MCF 10A (cell line): Measurements from ENCODE around the gene MAP7. TPM values are rescaled to one million over a fixed set of nuclear protein-coding genes. Genes with fewer than 3 reads are reported as not detected.

Experiments used
- BruUV-seq: library from RNA; stranded (reverse); fragments of 400-500 nt; replicated peaks from 2 replicates; lab custom pipeline; 2021; lab: Mats Ljungman, UMichigan
- CTCF ChIA-PET: fragments of 300-600 bp; sonication (Branson Sonifier 250); formaldehyde crosslinking; extraction: SDS; loops from one replicate; lab custom pipeline; 2021; ENCODE audit warnings: antibody characterized with exemption, inconsistent platforms; lab: Yijun Ruan, JAX
- POLR2A ChIA-PET: fragments of 300-600, 350-650 bp; sonication (Branson Sonifier 250); formaldehyde crosslinking; extraction: SDS; loops from one replicate; lab custom pipeline; 2020; ENCODE audit warnings: antibody characterized with exemption, inconsistent platforms; lab: Yijun Ruan, JAX
- DNase-seq: peaks from one replicate; pipeline ENCODE4 v3.0.0-alpha.2; 2018; ENCODE audit not compliant: unreplicated experiment
- H3K27ac Mint-ChIP-seq: one replicate; pipeline ENCODE4 v1.8.0; 2022; ENCODE audit warnings: mild to moderate bottlenecking, low read depth, mixed read lengths; ENCODE audit not compliant: unreplicated experiment
- H3K27me3 Mint-ChIP-seq: one replicate; pipeline ENCODE4 v1.8.0; 2022; ENCODE audit warnings: mixed read lengths; ENCODE audit not compliant: insufficient read depth, unreplicated experiment
- H3K36me3 Mint-ChIP-seq: one replicate; pipeline ENCODE4 v1.8.0; 2022; ENCODE audit warnings: mild to moderate bottlenecking, moderate library complexity, mixed read lengths; ENCODE audit not compliant: insufficient read depth, unreplicated experiment
- H3K4me1 Mint-ChIP-seq: one replicate; pipeline ENCODE4 v1.8.0; 2022; ENCODE audit warnings: mixed read lengths; ENCODE audit not compliant: insufficient read depth, unreplicated experiment
- H3K4me3 Mint-ChIP-seq: one replicate; pipeline ENCODE4 v1.8.0; 2022; ENCODE audit warnings: mild to moderate bottlenecking, moderate library complexity, mixed read lengths; ENCODE audit not compliant: unreplicated experiment
- H3K9me3 Mint-ChIP-seq: one replicate; pipeline ENCODE4 v1.8.0; 2022; ENCODE audit warnings: mixed read lengths; ENCODE audit not compliant: unreplicated experiment
- intact Hi-C: fragments of 100-400 bp; cut with micrococcal nuclease; formaldehyde crosslinking; loops from 2 replicates; pipeline ENCODE4 v1.14.1; 2022
- total RNA-seq: library from RNA; stranded (reverse); gene quantifications from 2 replicates; pipeline ENCODE4 v1.2.3, GENCODE V29; 2022
- TF ChIP-seq, protein P1 (sequence below): fragments of 200-600 bp; IDR thresholded peaks from one replicate; pipeline ENCODE4 v1.8.0; 2022; ENCODE audit warnings: antibody characterized with exemption, mild to moderate bottlenecking; ENCODE audit not compliant: unreplicated experiment

The MAP7 gene
- total RNA-seq, 1 experiment from 2014 or later: 17.2 TPM

DNA sequence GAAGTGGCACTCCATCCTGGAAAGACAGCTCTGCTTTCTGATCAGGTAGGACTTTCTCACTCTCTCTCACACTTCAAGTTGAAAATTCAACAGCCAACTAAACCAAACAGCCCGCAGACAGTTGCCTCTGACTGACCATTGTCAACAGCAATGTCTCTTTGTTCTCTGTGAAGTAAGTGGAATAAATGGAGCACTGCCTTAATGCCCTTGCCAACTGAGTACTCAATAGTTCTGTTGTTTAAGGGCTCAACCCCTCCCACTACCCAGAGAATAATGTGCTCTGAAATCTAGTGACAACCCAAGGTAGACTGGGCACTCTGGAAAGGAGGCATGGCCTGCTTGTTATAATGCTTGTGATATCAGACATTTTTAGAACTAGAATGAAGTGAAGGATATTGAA, 243.8 kb downstream of the MAP7 start:
- Mint-ChIP-seq H3K36me3 (no peaks in the 10 kb centered on the region), H3K27me3 (no peaks in the 10 kb centered on the region), H3K4me3 (no peak overlapping the region), H3K4me1 (no peaks in the 10 kb centered on the region), H3K27ac (no peak overlapping the region), H3K9me3 (no peaks in the 10 kb centered on the region)
- intact Hi-C loops: no loop called here
- ChIA-PET POLR2A (interaction anchor here (1.0 kb wide), 1 partner anchor 16 kb away, joined by 4 read pairs; no protein-coding TSS in a partner anchor), CTCF (no interaction called here)
- no TSS peak for BruUV-seq
- no peak for DNase-seq
- TF ChIP-seq, protein P1, sequence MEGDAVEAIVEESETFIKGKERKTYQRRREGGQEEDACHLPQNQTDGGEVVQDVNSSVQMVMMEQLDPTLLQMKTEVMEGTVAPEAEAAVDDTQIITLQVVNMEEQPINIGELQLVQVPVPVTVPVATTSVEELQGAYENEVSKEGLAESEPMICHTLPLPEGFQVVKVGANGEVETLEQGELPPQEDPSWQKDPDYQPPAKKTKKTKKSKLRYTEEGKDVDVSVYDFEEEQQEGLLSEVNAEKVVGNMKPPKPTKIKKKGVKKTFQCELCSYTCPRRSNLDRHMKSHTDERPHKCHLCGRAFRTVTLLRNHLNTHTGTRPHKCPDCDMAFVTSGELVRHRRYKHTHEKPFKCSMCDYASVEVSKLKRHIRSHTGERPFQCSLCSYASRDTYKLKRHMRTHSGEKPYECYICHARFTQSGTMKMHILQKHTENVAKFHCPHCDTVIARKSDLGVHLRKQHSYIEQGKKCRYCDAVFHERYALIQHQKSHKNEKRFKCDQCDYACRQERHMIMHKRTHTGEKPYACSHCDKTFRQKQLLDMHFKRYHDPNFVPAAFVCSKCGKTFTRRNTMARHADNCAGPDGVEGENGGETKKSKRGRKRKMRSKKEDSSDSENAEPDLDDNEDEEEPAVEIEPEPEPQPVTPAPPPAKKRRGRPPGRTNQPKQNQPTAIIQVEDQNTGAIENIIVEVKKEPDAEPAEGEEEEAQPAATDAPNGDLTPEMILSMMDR: no peak

DNA sequence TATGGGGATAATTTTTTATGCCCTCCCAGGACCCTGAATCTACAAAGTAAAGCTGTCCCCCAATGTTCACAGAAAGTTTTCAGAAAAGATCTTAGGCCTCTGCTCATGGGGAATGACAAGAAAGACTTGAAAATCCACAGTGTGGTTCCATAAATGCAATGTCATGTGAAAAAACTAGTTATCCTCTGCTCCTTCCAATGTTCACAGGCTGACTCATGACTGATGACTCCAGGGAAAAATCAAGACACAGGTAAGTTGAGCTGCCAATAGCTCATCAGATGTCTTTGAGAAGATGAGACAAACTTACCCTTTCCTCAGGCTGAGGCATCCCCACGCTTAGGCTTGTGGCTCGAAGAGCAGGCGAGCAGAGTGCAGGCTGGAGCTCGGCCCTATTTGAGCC, 245.8 kb downstream of the MAP7 start:
- no TSS peak for BruUV-seq

DNA sequence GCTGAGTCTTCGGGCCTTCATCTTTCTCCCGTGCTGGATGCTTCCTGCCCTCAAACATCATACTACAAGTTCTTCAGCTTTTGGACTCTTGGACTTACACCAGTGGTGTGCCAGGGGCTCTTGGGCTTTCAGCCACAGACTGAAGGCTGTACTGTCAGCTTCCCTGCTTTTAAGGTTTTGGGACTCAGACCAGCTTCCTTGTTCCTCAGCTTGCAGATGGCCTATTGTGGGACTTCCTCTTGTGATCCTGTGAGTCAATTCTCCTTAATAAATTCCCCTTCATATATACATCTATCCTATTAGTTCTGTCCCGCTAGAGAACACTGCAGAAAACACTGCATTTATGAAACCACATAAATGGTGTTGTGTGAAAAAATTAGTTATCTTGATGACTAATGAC, 246.7 kb downstream of the MAP7 start:
- intact Hi-C loops: no loop called here
- ChIA-PET CTCF (interaction anchor here (0.6 to 0.9 kb wide), 4 partner anchors 15 to 498 kb away, joined by 3 to 4 read pairs (median 4); partner anchors contain the start of gene MAP7), POLR2A (interaction anchor here (2.4 kb wide), 1 partner anchor 14 kb away, joined by 24 read pairs; the partner anchor contains the start of gene BCLAF1)
- no peaks in the 10 kb centered on the region for H3K27me3 Mint-ChIP-seq
- H3K4me3 Mint-ChIP-seq: no peak overlapping the region
- H3K9me3 Mint-ChIP-seq: no peaks in the 10 kb centered on the region
- no TSS peak for BruUV-seq
- no peaks in the 10 kb centered on the region for H3K36me3 Mint-ChIP-seq
- H3K27ac Mint-ChIP-seq: no peak overlapping the region
- H3K4me1 Mint-ChIP-seq: no peaks in the 10 kb centered on the region
- no peak for DNase-seq
- TF ChIP-seq, protein P1: no peak

More for the DNA sequence above, 245.8 kb downstream of the MAP7 start:
- Mint-ChIP-seq H3K36me3 (no peaks in the 10 kb centered on the region), H3K9me3 (no peaks in the 10 kb centered on the region), H3K4me3 (no peak overlapping the region), H3K27ac (no peak overlapping the region), H3K27me3 (no peaks in the 10 kb centered on the region), H3K4me1 (no peaks in the 10 kb centered on the region)
- POLR2A ChIA-PET: interaction anchor here (0.7 to 2.4 kb wide), 3 partner anchors 12 to 53 kb away, joined by 3 to 24 read pairs (median 4); partner anchors contain the start of gene BCLAF1
- CTCF ChIA-PET: interaction anchor here (0.7 to 0.9 kb wide), 4 partner anchors 14 to 412 kb away, joined by 3 read pairs; no protein-coding TSS in a partner anchor
- no peak for DNase-seq
- TF ChIP-seq, protein P1: no peak
- intact Hi-C loops: no loop called here

DNA sequence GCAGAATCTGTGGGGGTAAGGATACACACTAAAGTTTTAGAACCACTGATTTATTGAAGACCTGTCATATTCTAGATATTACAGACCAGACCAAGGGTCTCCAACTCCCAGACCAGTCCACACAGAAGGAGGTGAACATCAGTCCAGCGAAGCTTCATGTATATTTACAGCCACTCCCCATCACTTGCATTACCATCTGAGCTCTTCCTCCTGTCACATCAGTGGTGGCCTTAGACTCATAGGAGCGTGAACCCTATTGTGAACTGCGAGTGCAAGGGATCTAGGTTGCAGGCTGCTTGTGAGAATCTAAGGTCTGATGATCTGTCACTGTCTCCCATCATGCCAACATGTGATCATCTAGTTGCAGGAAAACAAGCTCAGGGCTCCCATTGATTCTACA, 255.6 kb downstream of the MAP7 start:
- Mint-ChIP-seq H3K36me3 (peaks cover 8% of the 10 kb centered on the region), H3K27me3 (no peaks in the 10 kb centered on the region), H3K4me1 (no peaks in the 10 kb centered on the region), H3K4me3 (no peak overlapping the region), H3K27ac (no peak overlapping the region), H3K9me3 (no peaks in the 10 kb centered on the region)
- POLR2A ChIA-PET: interaction anchor here (1.0 kb wide), 1 partner anchor 22 kb away, joined by 3 read pairs; no protein-coding TSS in a partner anchor
- TF ChIP-seq, protein P1: no peak
- CTCF ChIA-PET: interaction anchor here (0.5 to 0.7 kb wide), 3 partner anchors 368 to 880 kb away, joined by 3 to 4 read pairs (median 4); no protein-coding TSS in a partner anchor
- DNase-seq: no peak
- intact Hi-C loops: no loop called here
- BruUV-seq: no TSS peak

Other genes with a start within 250 kb of the MAP7 start
- gene MAP3K5, start 242.1 kb upstream of the MAP7 start, total RNA-seq: 7.6 and 8.4 TPM in 2 replicates